Lower leg skin (tissue), 4 donors: ENCODE data around the gene IL20RA. TPM values are rescaled to one million over a fixed set of nuclear protein-coding genes. Genes with fewer than 3 reads are reported as not detected.

Experiments
- DNase-seq, 2 donors: peaks; one replicate each; pipeline ENCODE4 v3.0.0-alpha.2; 2019; ENCODE audit warnings: low spot score in 2 of 2
- H3K4me3 ChIP-seq: fragments of 200-600 bp; sonication (generic); 2 replicates; pipeline ENCODE4 v1.5.1; 2017; ENCODE audit warnings: mild to moderate bottlenecking, low read depth; ENCODE audit not compliant: poor library complexity, severe bottlenecking
- CTCF ChIP-seq, 3 donors: fragments of 450-650 bp; IDR thresholded peaks; one replicate each; pipeline ENCODE4 v1.5.1; 2016; ENCODE audit warnings: antibody characterized with exemption in 3 of 3, mild to moderate bottlenecking in 3 of 3, moderate library complexity in 2 of 3
- POLR2A ChIP-seq, 2 donors: fragments of 450-650 bp; IDR thresholded peaks; one replicate each; pipeline ENCODE4 v1.6.1; 2016 to 2017; ENCODE audit warnings: antibody characterized with exemption in 2 of 2, mild to moderate bottlenecking in 1 of 2, moderate library complexity in 1 of 2
- WGBS, 2 donors: methylation state at CpG; one replicate each; pipeline ENCODE4 v1.1.5; 2018; 5-methylcytosine and 5-hydroxymethylcytosine counted together
- intact Hi-C: fragments of 100-400 bp; cut with DNase I; formaldehyde crosslinking; loops from one replicate; pipeline ENCODE4 v1.15.0; 2023; ENCODE audit warnings: low total_unique reads
- total RNA-seq, 4 donors: library from RNA; depleted of rRNA; stranded (reverse); fragments of >200 nt; gene quantifications; one replicate each; pipeline ENCODE4 v1.1.0, GENCODE V29; 2016

Gene IL20RA
- total RNA-seq, 4 donors from 2014 or later, result 70.4 to 199 (median 146) TPM

GRCh38 chr6:136985502-136985901 is 59.3 kb downstream of the IL20RA start:
- TF ChIP-seq CTCF (IDR thresholded peaks at IDR 0.05), result no peak
- TF ChIP-seq POLR2A (IDR thresholded peaks at IDR 0.05), result no peak
- intact Hi-C loops, result no loop called here
- 90 to 93% methylated on average over 5 of the region's 5 CpGs for WGBS, 2 donors
- no peak for DNase-seq
- no peak overlapping the region for H3K4me3 ChIP-seq

- TF ChIP-seq CTCF (IDR thresholded peaks at IDR 0.05) (no peak), POLR2A (IDR thresholded peaks at IDR 0.05) (no peak)
- intact Hi-C loops, result no loop called here
- DNase-seq, result no peak
- H3K4me3 ChIP-seq, result no peak overlapping the region
- 68 to 71% methylated on average over 4 of the region's 4 CpGs for WGBS, 2 donors
Measured at GRCh38 chr6:136984578-136984977, 60.2 kb downstream of the IL20RA start.

GRCh38 chr6:136983687-136984086 is 61.1 kb downstream of the IL20RA start:
- WGBS, 2 donors, result 39 to 41% methylated on average over 2 of the region's 2 CpGs

GRCh38 chr6:136982928-136983327 is 61.8 kb downstream of the IL20RA start:
- no peak overlapping the region for H3K4me3 ChIP-seq
- intact Hi-C loops, result no loop called here
- no peak for DNase-seq
- TF ChIP-seq POLR2A (IDR thresholded peaks at IDR 0.05) (no peak), CTCF (IDR thresholded peaks at IDR 0.05) (no peak)
- WGBS, 2 donors, result 38 to 49% methylated on average over 4 of the region's 4 CpGs

More at GRCh38 chr6:136983687-136984086, 61.1 kb downstream of the IL20RA start:
- no peak overlapping the region for H3K4me3 ChIP-seq
- DNase-seq, result no peak
- TF ChIP-seq CTCF (IDR thresholded peaks at IDR 0.05) (no peak), POLR2A (IDR thresholded peaks at IDR 0.05) (no peak)
- intact Hi-C loops, result no loop called here

- DNase-seq, result no peak
- TF ChIP-seq CTCF (IDR thresholded peaks at IDR 0.05) (no peak), POLR2A (IDR thresholded peaks at IDR 0.05) (no peak)
- no peak overlapping the region for H3K4me3 ChIP-seq
- 65 to 67% methylated on average over 5 of the region's 5 CpGs for WGBS, 2 donors
- intact Hi-C loops, result no loop called here
Measured at GRCh38 chr6:136980070-136980469, 64.7 kb downstream of the IL20RA start.

- TF ChIP-seq CTCF (IDR thresholded peaks at IDR 0.05) (no peak), POLR2A (IDR thresholded peaks at IDR 0.05) (no peak)
- H3K4me3 ChIP-seq, result no peak overlapping the region
- WGBS, 2 donors, result 86 to 90% methylated on average over 5 of the region's 5 CpGs
- intact Hi-C loops, result no loop called here
- no peak for DNase-seq
Measured at GRCh38 chr6:136979206-136979605, 65.6 kb downstream of the IL20RA start.
